ENCODE measurements around the gene KRT6A. TPM values are rescaled to one million over a fixed set of nuclear protein-coding genes. Genes with fewer than 3 reads are reported as not detected.

KRT6A gene
- total and polyA plus RNA-seq, 2 of the 8 experiments (the other 6 are each of a cell fraction or from before 2014, with no cell fraction given), result 0.11 TPM; not detected in 1

DNA sequence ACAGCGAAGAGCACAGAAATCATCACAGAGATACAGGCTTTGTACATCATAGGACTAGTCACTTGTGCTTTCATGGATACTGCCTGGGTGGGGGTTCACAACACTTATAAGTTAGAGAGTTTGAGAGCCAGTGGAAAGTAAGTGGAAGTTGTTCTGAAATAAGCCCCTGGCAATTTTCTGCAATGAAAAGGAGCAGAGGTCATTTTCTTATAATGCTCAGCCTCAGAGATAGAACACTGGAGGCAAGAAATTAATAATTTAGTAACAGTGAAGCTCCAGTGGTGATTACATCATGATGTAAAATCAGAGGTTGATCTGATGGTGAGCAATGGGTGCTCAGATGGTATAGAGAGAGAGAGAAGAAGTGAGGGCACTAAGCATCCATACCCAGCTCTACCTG lies 5.8 kb downstream of the KRT6A start (continued):
- TF ChIP-seq CHD7 (IDR thresholded peaks at IDR 0.05; ENCODE audit: insufficient replicate concordance, low read length), result no peak
